ENCODE measurements around the gene POU3F2.

POU3F2 gene

DNA sequence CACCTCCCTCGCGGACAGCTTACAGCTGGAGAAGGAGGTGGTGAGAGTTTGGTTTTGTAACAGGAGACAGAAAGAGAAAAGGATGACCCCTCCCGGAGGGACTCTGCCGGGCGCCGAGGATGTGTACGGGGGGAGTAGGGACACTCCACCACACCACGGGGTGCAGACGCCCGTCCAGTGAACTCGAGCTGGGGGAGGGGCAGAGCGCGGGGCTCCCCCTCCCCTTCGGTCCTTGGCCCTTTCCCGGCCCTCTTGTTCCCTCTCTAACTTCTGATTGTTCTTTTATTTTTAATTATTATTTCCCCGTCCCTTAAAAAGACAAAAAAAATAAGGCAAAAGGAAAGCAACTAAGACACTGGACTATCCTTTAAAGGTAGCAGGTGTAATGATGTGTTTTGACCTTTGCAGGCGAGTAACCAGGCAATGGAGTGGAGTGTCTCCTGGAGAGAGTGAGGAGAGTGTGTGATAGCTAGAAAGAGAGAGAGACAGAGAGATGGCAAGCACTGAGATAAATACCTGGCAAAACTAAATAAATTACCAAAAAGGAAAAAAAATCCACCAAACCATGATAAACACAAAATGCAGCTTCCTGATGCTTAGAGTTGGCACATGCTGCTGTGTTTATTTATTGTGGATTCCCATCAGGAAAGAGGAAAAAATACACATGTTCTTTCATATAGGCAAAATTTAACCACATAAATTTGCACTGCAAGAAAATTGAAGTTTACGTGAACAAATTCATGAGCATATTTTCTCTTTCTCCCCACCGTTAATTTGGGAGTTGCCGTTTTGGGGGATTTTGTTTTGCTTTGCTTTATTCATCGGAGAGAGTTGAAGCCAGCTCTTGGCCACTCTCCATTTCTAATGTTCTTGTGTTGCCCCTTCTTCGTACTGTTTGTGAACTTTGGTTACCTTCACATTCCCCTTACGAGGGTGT, 1.9 kb downstream of the POU3F2 start:
- no peak overlapping the region for H3K27ac ChIP-seq
- no peak overlapping the region for H2AFZ ChIP-seq
- no peak for TF ChIP-seq CTCF (IDR thresholded peaks at IDR 0.05)
- no peaks in the 10 kb centered on the region for H3K9me3 ChIP-seq (ENCODE audit: control insufficient read depth, low read length)
- H3K27me3 ChIP-seq (ENCODE audit: control insufficient read depth, insufficient read depth, low read length) = peaks cover 22% of the 10 kb centered on the region
- peaks cover 2% of the 10 kb centered on the region for H3K4me1 ChIP-seq
- no peak overlapping the region for H3K9ac ChIP-seq
- H3K36me3 ChIP-seq (ENCODE audit: control insufficient read depth, insufficient read depth, low read length) = no peaks in the 10 kb centered on the region
- H3K4me3 ChIP-seq (ENCODE audit: low read depth, low read length) = no peak overlapping the region
- H3K79me2 ChIP-seq = no peaks in the 10 kb centered on the region
- H3K4me2 ChIP-seq (ENCODE audit: low read length) = no peak overlapping the region

GRCh38 chr6:98836962-98837944, 2.9 kb downstream of the POU3F2 start:
- no peak overlapping the region for H3K4me3 ChIP-seq (ENCODE audit: low read depth, low read length)
- H3K9ac ChIP-seq = no peak overlapping the region
- no peak overlapping the region for H3K4me2 ChIP-seq (ENCODE audit: low read length)
- H3K4me1 ChIP-seq = peaks cover 2% of the 10 kb centered on the region
- H2AFZ ChIP-seq = no peak overlapping the region
- no peak for TF ChIP-seq CTCF (IDR thresholded peaks at IDR 0.05)
- H3K27me3 ChIP-seq (ENCODE audit: control insufficient read depth, insufficient read depth, low read length) = peaks cover 18% of the 10 kb centered on the region
- no peaks in the 10 kb centered on the region for H3K9me3 ChIP-seq (ENCODE audit: control insufficient read depth, low read length)
- no peaks in the 10 kb centered on the region for H3K79me2 ChIP-seq
- no peak overlapping the region for H3K27ac ChIP-seq
- no peaks in the 10 kb centered on the region for H3K36me3 ChIP-seq (ENCODE audit: control insufficient read depth, insufficient read depth, low read length)

DNA sequence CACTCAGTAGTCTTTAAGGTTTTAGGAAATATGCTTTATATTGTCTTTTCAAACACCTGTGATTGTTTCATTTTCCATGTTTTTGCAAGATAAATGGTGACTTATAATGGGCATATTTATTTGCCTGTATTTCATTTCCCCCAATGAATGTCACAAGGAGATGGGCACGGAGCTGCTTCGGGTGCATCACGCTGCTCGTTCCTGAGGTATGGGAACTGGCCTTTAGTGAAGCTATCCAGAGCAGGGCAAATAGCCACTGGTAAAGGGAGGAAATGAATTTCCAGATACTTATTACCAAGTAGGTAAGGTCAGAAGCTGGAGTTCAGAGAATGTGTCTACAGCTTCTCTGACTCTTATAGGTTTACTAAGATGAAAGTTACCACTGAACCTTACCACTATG, 3.7 kb downstream of the POU3F2 start:
- peaks cover 2% of the 10 kb centered on the region for H3K4me1 ChIP-seq
- H3K79me2 ChIP-seq = no peaks in the 10 kb centered on the region
- no peak for TF ChIP-seq CTCF (IDR thresholded peaks at IDR 0.05)
- no peak overlapping the region for H2AFZ ChIP-seq
- H3K27me3 ChIP-seq (ENCODE audit: control insufficient read depth, insufficient read depth, low read length) = peaks cover 18% of the 10 kb centered on the region
- H3K36me3 ChIP-seq (ENCODE audit: control insufficient read depth, insufficient read depth, low read length) = no peaks in the 10 kb centered on the region
- no peak overlapping the region for H3K9ac ChIP-seq
- H3K4me2 ChIP-seq (ENCODE audit: low read length) = no peak overlapping the region
- no peak overlapping the region for H3K27ac ChIP-seq
- H3K9me3 ChIP-seq (ENCODE audit: control insufficient read depth, low read length) = no peaks in the 10 kb centered on the region
- H3K4me3 ChIP-seq (ENCODE audit: low read depth, low read length) = no peak overlapping the region

DNA sequence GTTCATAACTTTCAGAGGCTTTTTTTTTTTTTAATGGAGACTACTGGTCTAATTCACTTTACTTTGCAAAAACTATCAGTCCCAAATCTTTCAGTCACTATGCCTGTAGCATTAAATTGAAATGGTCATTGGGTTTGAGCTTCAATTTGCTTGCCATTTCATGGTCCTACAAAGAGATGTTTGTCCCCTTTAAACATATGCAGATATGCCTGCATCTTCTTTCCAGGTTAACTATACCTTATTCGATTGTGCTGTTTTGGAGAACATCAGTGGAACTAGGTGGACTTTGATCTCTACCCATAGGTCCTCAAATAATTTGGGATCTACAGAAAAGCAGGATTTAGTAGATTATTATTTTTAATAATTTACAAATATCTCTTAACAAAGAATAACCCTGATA, 4.6 kb downstream of the POU3F2 start:
- H3K36me3 ChIP-seq (ENCODE audit: control insufficient read depth, insufficient read depth, low read length) = no peaks in the 10 kb centered on the region

More for the DNA sequence above, 4.6 kb downstream of the POU3F2 start:
- H2AFZ ChIP-seq = no peak overlapping the region
- peaks cover 2% of the 10 kb centered on the region for H3K4me1 ChIP-seq
- no peak overlapping the region for H3K4me2 ChIP-seq (ENCODE audit: low read length)
- no peak overlapping the region for H3K27ac ChIP-seq
- H3K4me3 ChIP-seq (ENCODE audit: low read depth, low read length) = no peak overlapping the region
- peaks cover 21% of the 10 kb centered on the region for H3K27me3 ChIP-seq (ENCODE audit: control insufficient read depth, insufficient read depth, low read length)
- no peak overlapping the region for H3K9ac ChIP-seq
- no peaks in the 10 kb centered on the region for H3K9me3 ChIP-seq (ENCODE audit: control insufficient read depth, low read length)
- H3K79me2 ChIP-seq = no peaks in the 10 kb centered on the region
- TF ChIP-seq CTCF (IDR thresholded peaks at IDR 0.05) = no peak

All from parathyroid adenoma (tissue), 2 donors.